Mucosa of descending colon (tissue), 3 donors: Measurements from ENCODE around the gene PLGRKT. TPM values are rescaled to one million over a fixed set of nuclear protein-coding genes. Genes with fewer than 3 reads are reported as not detected.

Source experiments
- ATAC-seq: fragments of 200-7000 bp; cut with Tn5 transposase; one replicate; pipeline ENCODE4 v1.9.1; 2020; ENCODE audit warnings: mild to moderate bottlenecking, moderate library complexity
- DNase-seq, 3 donors: peaks; one replicate each; pipeline ENCODE4 v3.0.0-alpha.2; 2020
- H3K36me3 ChIP-seq: fragments of 200-600 bp; one replicate; pipeline ENCODE4 v1.8.0; 2021; ENCODE audit warnings: low read depth, mild to moderate bottlenecking
- H3K4me1 ChIP-seq: fragments of 200-600 bp; one replicate; pipeline ENCODE4 v1.8.0; 2021; ENCODE audit warnings: low read depth, mild to moderate bottlenecking
- H3K4me3 ChIP-seq: fragments of 200-600 bp; one replicate; pipeline ENCODE4 v1.8.0; 2021; ENCODE audit warnings: mild to moderate bottlenecking
- H3K9me3 ChIP-seq: fragments of 200-600 bp; one replicate; pipeline ENCODE4 v1.8.0; 2021; ENCODE audit warnings: mild to moderate bottlenecking
- intact Hi-C, 2 donors: fragments of 100-400 bp; cut with DNase I in 1 of 2; cut with micrococcal nuclease in 1 of 2; formaldehyde crosslinking; loops; one replicate each; pipeline versions ENCODE4 v1.11.0 to v1.11.1; 2022; cut with DNase I, micrococcal nuclease
- total RNA-seq, 3 donors: library from RNA; stranded (reverse); fragmentation: NEBNext Ultra II Directional in 2 of 3; extraction: Animal tissue kit (Norgen Biotek cat#: 25700) in 2 of 3; gene quantifications; one replicate each; pipeline versions ENCODE4 v1.2.1 to v1.2.4, GENCODE V29; 2021 to 2023
- TF ChIP-seq, protein P1 (sequence below): fragments of 200-600 bp; IDR thresholded peaks from one replicate; pipeline ENCODE4 v1.8.0; 2022; ENCODE audit warnings: antibody characterized with exemption, mild to moderate bottlenecking
- donor health status: DM: no; HTN: no; CAD: no; lungs with moderate emphysema.
- donor health status: DM: no; HTN: no; CAD: no.
- donor health status: DM: no; HTN: yes; CAD: no.

Gene PLGRKT
- total RNA-seq, 3 donors from 2014 or later = 34.0 to 67.1 (median 53.0) TPM

DNA sequence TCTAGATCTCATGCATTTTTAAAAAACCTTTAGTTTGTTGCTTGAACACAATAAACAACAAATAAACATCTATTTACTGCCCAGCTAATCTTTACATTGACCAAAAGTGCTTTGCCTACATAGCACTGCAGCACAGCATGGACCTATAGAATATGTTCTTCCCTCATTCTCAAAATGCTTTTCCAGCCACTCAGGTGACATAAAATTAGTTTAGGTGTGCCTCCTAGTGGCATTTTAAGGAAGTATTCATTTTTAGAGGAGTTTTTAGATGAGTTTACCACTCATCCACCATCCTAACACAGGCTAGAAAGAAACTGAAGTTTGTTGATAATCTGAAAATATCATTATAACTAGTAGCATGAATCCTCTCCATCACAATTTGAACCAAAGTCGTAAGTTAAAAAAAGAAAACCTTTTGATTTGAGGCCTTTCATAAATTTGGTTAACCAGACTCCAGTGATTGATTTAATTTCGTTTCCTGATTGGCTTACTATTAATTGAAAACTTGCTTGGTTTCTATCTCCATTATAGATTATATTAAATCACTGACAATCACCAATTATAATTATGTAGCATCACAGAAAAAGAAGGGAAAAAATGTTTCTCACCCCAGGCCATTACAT lies 12.6 kb downstream of the PLGRKT start:
- no peaks in the 10 kb centered on the region for H3K36me3 ChIP-seq
- H3K4me3 ChIP-seq = no peak overlapping the region
- intact Hi-C loops = loop anchor here in 1 of 2 donors (10.0 kb wide), 1 partner anchor 240 kb away; the partner anchor contains the start of gene INSL6
- DNase-seq (no peak), ATAC-seq (peak; percentile 63)
- no peaks in the 10 kb centered on the region for H3K4me1 ChIP-seq
- no peaks in the 10 kb centered on the region for H3K9me3 ChIP-seq
- TF ChIP-seq, protein P1, sequence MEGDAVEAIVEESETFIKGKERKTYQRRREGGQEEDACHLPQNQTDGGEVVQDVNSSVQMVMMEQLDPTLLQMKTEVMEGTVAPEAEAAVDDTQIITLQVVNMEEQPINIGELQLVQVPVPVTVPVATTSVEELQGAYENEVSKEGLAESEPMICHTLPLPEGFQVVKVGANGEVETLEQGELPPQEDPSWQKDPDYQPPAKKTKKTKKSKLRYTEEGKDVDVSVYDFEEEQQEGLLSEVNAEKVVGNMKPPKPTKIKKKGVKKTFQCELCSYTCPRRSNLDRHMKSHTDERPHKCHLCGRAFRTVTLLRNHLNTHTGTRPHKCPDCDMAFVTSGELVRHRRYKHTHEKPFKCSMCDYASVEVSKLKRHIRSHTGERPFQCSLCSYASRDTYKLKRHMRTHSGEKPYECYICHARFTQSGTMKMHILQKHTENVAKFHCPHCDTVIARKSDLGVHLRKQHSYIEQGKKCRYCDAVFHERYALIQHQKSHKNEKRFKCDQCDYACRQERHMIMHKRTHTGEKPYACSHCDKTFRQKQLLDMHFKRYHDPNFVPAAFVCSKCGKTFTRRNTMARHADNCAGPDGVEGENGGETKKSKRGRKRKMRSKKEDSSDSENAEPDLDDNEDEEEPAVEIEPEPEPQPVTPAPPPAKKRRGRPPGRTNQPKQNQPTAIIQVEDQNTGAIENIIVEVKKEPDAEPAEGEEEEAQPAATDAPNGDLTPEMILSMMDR = no peak

DNA sequence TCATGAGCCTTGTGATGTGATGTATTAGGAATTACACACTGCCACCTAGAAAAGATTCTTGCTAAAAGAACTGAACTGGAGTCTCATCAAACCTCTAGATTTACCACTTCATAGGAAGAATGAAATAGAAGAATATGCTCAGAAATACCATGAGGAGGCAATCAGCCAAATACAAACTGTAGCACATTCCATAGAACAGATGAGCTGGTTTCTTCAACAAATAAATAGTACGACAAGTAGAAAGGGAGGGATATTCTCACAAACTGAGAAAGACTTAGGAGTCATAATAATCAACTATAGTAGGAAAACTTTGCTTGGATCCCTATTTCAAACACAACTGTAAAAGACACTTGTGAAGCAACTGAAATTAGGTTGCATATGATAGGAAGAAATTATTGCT lies 15.4 kb downstream of the PLGRKT start:
- DNase-seq (no peak), ATAC-seq (no peak)
- intact Hi-C loops = loop anchor here in 1 of 2 donors (10.0 kb wide), 1 partner anchor 237 kb away; the partner anchor contains the start of gene INSL6
- H3K9me3 ChIP-seq = no peaks in the 10 kb centered on the region
- H3K36me3 ChIP-seq = no peaks in the 10 kb centered on the region
- H3K4me3 ChIP-seq = no peak overlapping the region
- H3K4me1 ChIP-seq = no peaks in the 10 kb centered on the region
- TF ChIP-seq, protein P1 = no peak

DNA sequence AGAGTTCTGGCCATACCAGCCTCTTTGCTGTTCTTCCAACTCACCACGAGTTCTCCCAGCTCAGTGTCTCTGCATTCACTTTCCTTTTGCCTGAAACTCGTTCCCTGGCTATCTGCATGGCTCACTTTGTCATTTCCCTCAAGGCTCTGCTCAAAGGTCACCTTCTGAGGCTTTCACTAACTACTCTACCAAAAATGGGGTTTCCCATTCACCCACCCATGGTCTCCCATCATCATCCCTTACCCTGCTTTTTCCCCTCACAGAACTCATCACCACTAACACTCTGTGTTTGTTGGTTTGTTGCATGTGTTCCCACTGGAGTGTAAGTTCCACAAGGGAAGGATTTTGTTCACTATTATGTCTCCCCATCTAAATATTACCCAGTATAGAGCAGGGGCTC lies 16.6 kb downstream of the PLGRKT start:
- intact Hi-C loops = loop anchor here in 1 of 2 donors (10.0 kb wide), 1 partner anchor 236 kb away; the partner anchor contains the start of gene INSL6
- H3K4me1 ChIP-seq = no peaks in the 10 kb centered on the region
- no peak overlapping the region for H3K4me3 ChIP-seq
- DNase-seq = no peak
- ATAC-seq = no peak
- TF ChIP-seq, protein P1 = no peak
- H3K36me3 ChIP-seq = no peaks in the 10 kb centered on the region
- H3K9me3 ChIP-seq = no peaks in the 10 kb centered on the region

DNA sequence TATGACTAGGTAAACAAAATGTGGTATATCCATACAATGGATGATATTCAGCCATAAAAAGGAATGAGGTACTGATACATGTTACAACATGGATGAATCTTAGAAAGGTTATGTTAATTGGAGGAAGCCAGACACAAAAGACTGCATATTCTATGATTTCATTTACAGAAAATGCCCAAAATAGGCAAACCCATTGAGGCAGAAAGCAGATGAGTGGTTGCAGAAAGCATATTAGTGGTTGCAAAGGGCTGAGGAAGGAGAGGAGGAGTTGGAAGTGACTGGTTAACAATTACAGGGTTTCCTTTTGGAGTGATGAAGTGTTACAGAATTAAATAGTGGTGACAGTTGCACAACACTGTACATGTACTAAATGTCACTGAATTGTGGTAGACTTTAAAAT lies 17.7 kb downstream of the PLGRKT start:
- no peaks in the 10 kb centered on the region for H3K4me1 ChIP-seq
- intact Hi-C loops = loop anchor here in 1 of 2 donors (10.0 kb wide), 1 partner anchor 235 kb away; the partner anchor contains the start of gene INSL6
- TF ChIP-seq, protein P1 = no peak
- H3K36me3 ChIP-seq = no peaks in the 10 kb centered on the region
- H3K4me3 ChIP-seq = no peak overlapping the region
- DNase-seq (no peak), ATAC-seq (no peak)
- no peaks in the 10 kb centered on the region for H3K9me3 ChIP-seq

DNA sequence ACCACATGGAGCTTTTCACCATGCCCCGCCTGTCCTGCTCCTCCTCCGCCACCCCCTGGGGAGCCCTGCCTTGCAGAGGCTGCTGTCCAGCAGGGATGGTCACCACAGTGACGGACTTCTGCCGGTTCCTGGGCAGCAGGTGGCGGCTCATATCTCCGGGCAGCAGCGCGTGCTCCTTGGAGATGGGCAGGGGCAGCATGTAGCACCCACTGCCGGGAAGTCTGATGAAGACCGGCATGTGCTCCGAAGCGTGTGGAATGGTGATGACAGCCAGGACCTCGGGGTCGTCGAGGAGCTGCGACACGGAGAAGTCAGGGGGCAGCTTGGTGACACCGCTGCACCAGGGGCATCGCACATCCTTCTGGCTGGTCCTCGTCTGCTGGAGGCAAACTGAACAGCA lies 19.2 kb downstream of the PLGRKT start:
- Histone ChIP-seq H3K9me3 (no peaks in the 10 kb centered on the region), H3K36me3 (no peaks in the 10 kb centered on the region), H3K4me1 (no peaks in the 10 kb centered on the region), H3K4me3 (no peak overlapping the region)
- intact Hi-C loops = no loop called here
- TF ChIP-seq, protein P1 = no peak
- DNase-seq (no peak), ATAC-seq (no peak)
